ENCODE data around the gene IL18R1. TPM values are rescaled to one million over a fixed set of nuclear protein-coding genes. Genes with fewer than 3 reads are reported as not detected.

The IL18R1 gene
- total and polyA plus RNA-seq, 9 of the 15 experiments (the other 6 are each of a cell fraction or from before 2014, with no cell fraction given): 0.55 to 10.0 (median 2.5) TPM

GRCh38 chr2:102442967-102443828 is 87.6 kb downstream of the IL18R1 start (continued):
- peak; percentile 71 to 91 (median 87) for TF ChIP-seq CTCF (IDR thresholded peaks at IDR 0.05 in 2 of 3, conservative IDR thresholded peaks at IDR 0.05 in 1 of 3; ENCODE audit: insufficient read depth in 2 of 3, low read depth in 1 of 3, low read length in 3 of 3)
- TF ChIP-seq RBM17 (IDR thresholded peaks at IDR 0.05; ENCODE audit: borderline replicate concordance, low read depth, low read length): no peak
- TF ChIP-seq, protein P1, sequence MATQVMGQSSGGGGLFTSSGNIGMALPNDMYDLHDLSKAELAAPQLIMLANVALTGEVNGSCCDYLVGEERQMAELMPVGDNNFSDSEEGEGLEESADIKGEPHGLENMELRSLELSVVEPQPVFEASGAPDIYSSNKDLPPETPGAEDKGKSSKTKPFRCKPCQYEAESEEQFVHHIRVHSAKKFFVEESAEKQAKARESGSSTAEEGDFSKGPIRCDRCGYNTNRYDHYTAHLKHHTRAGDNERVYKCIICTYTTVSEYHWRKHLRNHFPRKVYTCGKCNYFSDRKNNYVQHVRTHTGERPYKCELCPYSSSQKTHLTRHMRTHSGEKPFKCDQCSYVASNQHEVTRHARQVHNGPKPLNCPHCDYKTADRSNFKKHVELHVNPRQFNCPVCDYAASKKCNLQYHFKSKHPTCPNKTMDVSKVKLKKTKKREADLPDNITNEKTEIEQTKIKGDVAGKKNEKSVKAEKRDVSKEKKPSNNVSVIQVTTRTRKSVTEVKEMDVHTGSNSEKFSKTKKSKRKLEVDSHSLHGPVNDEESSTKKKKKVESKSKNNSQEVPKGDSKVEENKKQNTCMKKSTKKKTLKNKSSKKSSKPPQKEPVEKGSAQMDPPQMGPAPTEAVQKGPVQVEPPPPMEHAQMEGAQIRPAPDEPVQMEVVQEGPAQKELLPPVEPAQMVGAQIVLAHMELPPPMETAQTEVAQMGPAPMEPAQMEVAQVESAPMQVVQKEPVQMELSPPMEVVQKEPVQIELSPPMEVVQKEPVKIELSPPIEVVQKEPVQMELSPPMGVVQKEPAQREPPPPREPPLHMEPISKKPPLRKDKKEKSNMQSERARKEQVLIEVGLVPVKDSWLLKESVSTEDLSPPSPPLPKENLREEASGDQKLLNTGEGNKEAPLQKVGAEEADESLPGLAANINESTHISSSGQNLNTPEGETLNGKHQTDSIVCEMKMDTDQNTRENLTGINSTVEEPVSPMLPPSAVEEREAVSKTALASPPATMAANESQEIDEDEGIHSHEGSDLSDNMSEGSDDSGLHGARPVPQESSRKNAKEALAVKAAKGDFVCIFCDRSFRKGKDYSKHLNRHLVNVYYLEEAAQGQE (IDR thresholded peaks at IDR 0.05; ENCODE audit: borderline replicate concordance): peak; percentile 85
- TF ChIP-seq, protein P1 (CRISPR knock-in tag; IDR thresholded peaks at IDR 0.05; ENCODE audit: low read depth): no peak
- peak; percentile 42; the same call in 1 of the 2 replicates for TF ChIP-seq CC2D1A (IDR thresholded peaks at IDR 0.05)
- 0 out of 2 replicates have a peak, but pooled peaks have one; percentile 19 for TF ChIP-seq GABPA (tag; conservative IDR thresholded peaks at IDR 0.05; ENCODE audit: low read depth)
- TF ChIP-seq HMG20B (CRISPR knock-in tag; IDR thresholded peaks at IDR 0.05): no peak
- peak; percentile 64; the same call in 1 of the 2 replicates for TF ChIP-seq ZNF766 (CRISPR knock-in tag; conservative IDR thresholded peaks at IDR 0.05)
- TF ChIP-seq, protein P2, sequence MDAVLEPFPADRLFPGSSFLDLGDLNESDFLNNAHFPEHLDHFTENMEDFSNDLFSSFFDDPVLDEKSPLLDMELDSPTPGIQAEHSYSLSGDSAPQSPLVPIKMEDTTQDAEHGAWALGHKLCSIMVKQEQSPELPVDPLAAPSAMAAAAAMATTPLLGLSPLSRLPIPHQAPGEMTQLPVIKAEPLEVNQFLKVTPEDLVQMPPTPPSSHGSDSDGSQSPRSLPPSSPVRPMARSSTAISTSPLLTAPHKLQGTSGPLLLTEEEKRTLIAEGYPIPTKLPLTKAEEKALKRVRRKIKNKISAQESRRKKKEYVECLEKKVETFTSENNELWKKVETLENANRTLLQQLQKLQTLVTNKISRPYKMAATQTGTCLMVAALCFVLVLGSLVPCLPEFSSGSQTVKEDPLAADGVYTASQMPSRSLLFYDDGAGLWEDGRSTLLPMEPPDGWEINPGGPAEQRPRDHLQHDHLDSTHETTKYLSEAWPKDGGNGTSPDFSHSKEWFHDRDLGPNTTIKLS (IDR thresholded peaks at IDR 0.05; ENCODE audit: borderline replicate concordance, low read depth): no peak
- TF ChIP-seq TBL1XR1 (IDR thresholded peaks at IDR 0.05; ENCODE audit: low read length in 2 of 2): peak in 1 of 2 experiments; percentile 22; a peak in 1 of 4 replicates
- peak; percentile 49; the same call in 1 of the 2 replicates for TF ChIP-seq ARID2 (IDR thresholded peaks at IDR 0.05)
- TF ChIP-seq CTBP1 (IDR thresholded peaks at IDR 0.05; ENCODE audit: borderline replicate concordance): peak; percentile 44; the same call in 1 of the 2 replicates
- TF ChIP-seq ZEB2 (IDR thresholded peaks at IDR 0.05): 0 out of 2 replicates have a peak, but pooled peaks have one; percentile 45
- TF ChIP-seq ELF4 (CRISPR knock-in tag; IDR thresholded peaks at IDR 0.05): no peak
- peak; percentile 75 for TF ChIP-seq SMC3 (conservative IDR thresholded peaks at IDR 0.05; ENCODE audit: insufficient read depth, low read depth, low read length)
- TF ChIP-seq CEBPB (tag; IDR thresholded peaks at IDR 0.05): no peak

Measured in K562 (cell line).